GM19397 (cell line): ENCODE data around the gene UPK2.
A peak's percentile ranks its signal among the peaks of the same experiment; 100 is the strongest.

Experiments used
- ATAC-seq: cut with Tn5 transposase; IDR thresholded peaks from one replicate; pipeline ENCODE4 v1.9.1; 2021; ENCODE audit warnings: mild to moderate bottlenecking, moderate library complexity; ENCODE audit not compliant: unreplicated experiment

Gene UPK2

DNA sequence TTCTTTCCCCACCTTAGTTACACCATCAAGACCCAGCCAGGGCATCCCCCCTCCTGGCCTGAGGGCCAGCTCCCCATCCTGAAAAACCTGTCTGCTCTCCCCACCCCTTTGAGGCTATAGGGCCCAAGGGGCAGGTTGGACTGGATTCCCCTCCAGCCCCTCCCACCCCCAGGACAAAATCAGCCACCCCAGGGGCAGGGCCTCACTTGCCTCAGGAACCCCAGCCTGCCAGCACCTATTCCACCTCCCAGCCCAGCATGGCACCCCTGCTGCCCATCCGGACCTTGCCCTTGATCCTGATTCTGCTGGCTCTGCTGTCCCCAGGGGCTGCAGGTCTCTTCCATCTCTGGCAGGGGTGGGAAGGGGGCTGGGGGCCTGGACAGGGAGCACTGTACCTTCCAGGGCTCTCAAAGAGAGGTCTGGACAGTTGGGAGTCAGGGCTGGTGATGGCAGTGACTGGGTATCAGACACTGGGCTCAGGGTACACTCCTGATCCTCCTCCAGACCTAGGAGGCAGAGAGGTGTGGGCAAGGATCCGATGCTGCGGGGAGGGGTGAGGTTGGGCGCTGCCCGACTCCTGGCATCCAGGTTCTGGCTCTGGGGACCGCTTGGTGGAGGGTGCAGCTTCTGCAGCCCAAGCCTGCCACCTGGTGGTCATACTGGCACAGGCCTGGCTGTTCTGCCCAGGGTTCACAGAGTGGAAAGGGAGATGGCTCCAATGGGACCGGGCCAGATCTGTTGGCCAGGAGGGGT is at the start of gene UPK2:
TSS of gene UPK2 (plus strand) at position 205 of the 753 bp plus-strand sequence. CDS start at position 258, 53 bp downstream.
- no peak for ATAC-seq

DNA sequence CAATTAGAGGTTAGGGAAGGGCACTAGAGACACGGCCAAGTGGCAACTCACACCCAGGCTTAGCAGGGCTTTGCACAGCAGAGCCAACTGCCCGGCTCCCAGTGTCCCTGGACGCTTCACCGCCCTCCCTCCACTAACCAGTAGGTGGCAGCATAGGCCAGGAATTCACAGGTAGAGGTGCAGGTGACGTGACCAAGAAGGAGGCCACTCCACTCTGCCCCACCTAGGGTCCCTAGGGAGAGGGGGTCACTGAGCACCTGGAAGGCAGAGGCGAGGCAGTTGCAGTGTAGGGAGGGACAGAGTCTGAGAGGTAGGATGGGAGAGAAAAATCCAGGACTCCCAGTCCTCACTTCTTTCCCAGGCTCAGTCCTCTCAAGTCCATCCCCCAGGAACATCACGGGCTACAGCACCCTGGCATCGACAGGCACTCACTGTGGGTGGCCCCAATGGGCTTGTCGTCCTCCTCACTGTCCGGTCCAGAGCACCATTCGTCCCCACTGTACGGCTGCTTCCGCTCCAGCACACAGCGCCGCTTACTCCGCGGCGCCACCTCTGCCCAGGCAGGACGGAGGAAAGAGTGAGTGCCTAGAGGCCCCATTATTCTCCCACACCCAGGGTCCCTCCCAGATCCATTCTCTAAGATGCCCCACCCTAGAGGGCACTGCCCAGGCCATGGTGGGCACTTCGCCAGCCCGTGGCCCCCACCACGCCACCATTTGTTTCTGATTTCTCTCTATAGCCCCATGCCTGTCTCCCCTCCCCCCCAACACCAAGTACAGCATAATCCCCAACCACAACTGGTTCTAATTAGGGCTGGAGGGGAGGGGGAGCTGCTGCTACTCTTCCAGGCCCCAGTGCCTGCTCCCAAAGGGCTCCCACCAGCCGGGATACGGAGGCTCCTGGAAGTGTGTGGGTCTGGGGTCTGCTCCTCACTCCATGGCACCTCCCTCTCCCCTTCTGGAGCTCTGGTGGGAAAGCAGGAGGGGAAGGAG is 48.8 kb upstream of the UPK2 start:
- ATAC-seq, result peak; percentile 63

DNA sequence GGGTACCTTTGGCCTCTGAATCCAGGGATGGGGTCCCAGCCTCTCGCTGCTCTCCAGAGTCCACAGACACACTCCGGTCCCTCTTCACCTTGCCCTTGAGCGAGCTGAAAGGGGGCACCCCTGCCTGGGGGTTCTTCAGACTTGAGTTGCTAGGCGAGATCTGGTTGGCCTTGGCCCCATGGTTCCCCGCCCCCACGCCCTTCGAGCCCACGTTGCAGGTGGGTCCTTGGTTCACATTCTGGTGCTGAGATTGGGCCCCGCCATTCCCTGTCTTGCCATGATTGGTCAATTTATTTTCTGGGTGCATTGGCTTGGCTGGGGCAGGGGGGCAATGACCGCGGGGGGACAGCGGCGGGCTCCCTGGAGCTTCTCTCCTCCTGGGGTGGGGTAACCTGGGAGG is 47.8 kb upstream of the UPK2 start:
- ATAC-seq, result no peak

DNA sequence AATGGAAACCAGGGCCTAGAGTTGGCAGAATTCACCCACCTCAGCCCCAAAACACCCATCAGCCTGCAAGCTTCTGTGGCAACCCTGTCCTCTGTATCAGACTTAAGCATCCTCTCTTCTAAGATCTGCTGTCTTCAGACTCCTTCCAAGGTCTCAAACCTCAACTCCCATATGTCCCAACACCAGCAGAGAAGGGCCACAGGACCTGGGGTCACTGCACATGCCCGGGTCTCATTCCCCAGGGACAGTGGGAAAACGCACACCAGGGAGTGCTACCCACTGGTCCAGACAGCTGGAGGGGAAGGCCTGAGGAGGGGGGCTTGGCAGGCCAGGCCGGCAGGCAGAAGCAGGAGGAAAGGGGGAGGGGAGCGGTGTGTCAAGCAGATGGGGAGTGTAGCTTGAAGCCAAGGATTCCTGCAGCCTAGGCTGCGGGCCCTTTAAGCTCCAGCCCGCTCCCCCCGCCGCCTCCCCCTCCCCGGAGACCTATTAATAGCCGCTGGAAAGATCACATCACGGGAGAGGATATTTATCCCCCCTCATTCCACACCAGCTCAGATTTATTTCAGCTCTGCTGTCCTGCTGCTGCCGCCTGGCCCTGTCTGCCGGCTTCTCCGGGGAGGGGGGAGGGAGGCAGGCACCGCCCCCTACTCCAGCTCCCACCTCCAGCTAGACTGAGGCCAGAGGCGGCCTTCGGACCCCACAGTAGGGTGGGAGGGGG is 47.0 kb upstream of the UPK2 start:
- no peak for ATAC-seq

DNA sequence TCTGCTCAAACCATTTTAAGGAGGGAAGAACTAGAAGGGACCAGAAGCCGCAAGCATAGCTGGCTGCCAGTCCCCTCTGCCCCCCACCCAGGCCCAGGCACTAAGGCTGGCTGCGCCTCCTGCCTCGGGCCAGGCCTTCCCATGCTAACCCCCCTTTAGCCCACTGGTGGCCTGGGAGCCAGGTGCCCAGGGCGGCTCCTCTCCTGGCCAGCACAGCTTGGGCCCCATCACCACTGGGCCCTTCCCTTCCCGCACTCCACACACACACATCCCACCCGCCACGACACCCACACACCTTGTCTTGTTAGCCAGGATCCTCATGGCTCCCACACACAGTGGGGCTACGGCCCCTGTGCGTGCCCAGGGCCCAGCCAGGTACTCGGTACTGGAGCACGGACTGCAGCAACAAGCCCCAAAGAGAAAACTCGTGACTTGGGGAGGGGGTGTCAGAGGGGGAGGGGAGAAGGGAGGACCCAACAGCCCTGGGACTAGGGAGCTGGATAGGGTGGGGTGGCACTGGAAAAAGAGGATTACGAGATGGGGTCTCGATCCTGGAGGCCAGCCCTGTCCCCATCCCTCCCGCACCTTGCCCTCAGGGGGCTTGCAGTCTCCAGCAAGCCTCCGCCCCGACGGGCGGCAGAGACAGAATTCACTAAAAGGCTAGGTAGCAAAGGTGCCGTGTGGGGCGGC is 46.3 kb upstream of the UPK2 start:
- ATAC-seq, result no peak

DNA sequence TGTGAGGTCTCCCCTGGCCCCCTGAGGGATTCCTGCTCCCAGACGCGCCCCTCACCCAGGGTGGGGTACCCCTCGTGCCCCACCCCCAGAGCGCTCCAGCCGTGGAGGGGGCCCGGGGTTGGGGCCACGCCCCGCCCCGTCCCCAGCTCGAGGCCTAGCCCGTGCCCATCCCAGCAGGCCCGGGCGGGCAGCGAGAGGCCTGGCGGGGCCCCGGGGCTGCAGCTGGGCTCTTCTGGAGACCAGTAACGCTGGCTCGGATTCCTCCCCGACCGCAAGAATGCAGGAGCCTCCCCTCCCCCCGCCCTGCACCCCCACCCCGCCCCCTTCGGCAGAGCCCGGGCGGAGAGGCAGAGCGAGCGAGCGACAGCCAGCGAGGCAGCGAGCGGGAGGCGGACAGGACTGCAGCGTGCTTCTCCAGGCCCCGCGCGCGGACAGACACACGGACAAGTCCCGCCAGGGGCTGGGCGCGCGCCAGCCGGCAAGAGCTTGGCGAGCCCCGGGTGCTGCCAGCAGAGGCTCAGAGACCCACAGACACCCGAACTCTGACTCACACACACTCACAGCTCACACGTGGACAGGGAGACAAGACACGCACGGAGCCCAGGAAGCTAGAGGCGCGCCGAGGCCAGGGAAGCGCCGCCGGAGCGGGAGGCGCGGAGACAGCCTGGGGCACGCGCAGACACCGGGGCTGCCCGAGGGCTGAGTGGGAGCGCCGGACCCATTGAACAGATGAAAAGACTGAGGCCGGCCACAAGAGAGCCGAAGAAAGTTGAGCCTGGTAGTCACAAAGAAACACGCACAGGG is 45.6 kb upstream of the UPK2 start:
- ATAC-seq, result no peak

DNA sequence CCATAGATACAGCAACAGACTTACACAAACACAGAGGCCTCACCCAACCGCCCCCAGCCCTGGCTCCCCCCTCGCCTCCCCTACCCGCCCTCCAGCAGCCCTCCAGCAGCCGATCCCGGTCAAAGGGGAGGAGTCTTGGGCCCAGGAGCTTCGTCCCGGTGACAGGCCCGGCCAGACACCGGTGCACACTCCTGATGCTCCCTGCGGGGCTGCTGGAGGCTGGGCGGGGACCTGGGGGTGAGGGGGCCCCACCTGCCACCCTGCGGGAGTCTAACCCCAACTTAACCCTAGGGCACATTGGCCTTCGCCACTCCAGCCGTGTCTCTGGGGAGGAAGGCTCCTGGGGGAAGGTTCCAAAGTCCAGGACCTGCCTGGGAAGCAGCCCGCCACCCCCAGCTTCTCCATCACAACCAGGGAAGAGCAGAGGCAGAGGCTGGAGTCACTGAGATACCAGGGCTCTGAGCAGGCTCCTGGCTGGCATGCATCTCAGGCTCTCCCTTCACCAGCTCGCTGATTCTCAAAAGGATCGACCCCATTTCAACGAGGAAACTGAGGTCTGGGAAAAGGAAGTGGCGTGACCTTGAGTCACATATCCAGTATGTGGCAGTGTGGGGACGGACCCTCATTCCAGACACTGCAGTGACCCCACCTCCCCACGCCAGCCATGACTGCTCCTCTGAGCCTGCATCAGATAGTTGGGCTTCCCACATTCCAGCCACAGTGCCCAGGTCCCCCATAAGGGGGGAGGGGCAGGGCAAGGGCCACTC is 44.8 kb upstream of the UPK2 start:
- ATAC-seq, result no peak

DNA sequence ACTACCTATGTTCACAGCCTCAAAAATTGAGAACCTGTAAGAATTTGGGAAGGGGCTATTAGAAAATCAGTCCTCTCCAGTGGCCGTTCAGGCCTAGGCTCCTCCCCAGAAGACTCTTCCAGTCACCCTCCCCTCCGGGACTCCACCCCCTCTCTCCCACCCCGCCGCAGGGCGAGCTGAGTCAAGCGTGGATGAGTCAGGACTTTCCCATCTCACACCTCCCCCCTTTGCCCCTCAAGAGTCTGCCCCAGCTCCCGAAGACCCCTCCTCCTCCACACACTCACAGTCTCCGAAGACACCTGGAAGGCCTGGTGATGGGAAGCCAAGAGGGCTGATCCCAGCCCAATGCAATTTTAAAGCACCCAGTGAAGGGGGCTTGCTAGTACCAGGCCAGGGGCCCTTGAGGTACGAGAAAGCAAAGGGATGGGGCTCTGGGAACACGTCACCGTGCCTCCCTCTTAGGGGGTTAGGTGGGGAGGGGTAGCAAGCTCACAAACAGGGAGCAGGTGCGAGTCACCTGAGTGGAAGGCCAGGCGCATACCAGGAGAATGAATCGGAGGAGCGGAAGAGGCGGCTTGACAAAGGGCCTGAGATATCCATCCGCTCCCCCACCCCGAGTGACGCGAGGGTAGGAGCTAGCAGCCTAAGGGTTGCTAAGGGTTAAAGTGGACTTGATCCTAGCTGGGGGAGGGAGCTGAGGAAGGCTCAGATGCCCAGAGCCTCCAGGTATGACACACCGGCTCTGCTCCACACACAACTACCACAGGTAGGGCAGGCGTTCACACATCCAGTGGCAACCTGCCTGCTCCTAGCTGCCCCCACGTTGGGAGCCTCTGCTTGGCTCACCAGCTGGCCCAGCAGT is 44.0 kb upstream of the UPK2 start:
- ATAC-seq, result no peak

DNA sequence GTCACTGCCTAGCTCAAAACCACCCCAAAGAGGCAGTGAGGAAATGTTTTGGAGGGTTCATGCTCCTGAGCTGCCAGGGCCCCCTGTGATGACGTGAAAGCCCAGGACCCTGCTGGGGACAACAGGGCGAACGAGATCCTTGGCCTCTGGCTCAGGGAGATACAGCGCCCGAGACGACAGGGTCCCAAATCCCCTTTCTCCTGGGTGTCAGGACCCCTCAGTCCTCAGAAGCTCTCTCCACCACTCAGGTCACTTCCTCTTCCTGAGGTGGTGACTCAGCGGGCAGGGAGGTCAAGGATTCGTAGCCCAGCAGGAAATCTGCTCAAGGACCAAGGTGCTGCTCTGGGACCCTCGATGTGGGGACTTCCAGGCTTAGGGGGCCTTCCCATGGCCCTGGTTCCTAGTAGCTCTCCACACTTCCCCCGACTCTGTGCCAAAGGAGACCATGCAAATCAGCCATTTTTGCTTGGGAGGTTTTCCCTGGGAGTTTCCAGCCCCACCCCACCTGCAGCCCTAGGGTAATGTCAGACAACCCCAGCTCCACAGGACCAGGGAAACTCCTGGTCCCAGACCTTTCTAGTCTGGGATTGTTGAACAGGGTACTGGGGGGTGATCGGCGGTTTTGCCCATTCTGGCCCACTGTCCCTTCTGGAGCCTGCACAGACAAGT is 43.2 kb upstream of the UPK2 start:
- ATAC-seq, result no peak

DNA sequence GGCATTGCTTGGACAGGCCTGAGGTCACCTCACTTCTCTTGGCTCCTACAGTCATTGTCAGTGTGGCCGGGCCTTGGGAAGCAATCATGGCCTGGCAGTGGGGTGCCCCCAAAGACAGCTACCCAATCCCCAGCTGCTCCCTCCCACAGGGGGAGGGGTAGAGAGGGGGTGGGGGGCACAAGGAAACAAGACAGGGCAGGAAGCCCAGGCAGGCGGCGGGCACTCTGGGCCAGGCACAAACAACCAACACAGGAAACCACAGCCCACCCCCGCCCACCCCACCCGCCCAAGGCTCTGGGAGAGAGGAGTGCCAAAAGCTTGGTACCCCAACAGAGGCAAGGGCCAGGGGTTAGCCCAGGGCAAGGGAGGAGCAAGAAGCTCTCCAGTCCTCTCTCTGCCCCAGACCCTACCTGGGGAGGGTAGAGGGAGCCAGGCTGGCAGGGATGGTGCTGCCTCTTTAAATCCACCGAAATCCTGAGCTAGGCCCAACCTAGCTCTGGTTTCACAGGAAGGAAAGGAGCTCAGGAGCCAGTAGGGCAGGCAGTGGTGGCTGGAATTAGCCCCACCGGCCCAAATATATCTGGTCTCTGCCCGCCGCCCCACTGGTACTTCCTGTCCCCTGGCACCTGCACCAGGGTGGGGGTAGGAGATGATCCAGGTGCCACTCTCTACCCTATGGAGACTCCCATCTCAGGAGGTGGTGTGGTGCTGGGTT is 42.5 kb upstream of the UPK2 start:
- no peak for ATAC-seq

DNA sequence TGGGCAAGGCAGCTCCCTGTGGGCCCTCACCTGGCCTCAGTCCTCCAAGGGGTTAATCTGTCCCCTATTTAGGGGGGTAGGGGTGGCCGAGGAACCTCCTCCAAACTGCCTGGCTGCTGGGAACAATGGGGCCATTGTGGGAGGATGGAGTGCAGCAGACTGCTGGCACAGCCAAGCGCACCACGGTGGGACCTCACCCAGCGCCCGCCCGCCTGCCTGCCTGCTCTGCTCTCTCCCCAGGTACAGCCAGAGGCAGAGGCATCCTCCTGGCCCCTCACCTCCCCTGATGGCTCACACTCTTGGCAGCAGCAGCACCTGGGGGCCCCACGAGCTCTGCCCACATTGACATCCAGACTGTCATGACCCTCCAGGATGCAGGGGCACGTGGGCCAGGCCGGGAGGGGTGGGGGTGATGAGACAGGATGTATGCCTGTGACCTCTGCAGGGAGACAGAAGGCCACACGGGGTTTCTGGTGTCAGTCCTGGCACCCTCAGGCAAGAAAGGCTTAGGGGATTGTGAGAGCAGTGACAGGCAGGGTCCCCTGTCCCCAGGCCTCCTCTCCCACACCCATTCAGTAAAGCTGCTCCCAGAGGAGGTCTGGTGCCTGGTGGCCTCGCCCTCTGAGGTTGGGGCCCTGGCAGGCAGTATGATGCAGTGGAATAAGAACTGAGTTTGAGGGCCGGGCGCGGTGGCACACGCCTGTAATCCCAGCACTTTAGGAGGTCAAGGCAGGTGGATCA is 41.8 kb upstream of the UPK2 start:
- no peak for ATAC-seq

DNA sequence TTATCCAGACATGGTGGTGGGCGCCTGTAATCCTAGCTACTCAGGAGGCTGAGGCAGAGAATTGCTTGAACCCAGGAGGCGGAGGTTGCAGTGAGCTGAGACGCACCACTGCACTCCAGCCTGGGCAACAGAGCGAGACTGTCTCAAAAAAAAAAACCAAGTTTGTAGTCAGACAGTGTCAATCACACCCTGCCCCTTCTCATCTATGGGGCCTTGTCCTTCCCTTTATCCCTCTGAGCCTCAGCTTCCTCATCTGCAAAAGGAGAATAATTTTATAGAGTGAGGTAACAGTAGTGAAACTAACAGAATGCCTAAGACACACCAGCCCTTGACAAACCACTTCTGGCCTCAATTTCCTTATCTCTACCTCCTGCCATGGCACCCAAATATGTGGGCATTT is 41.1 kb upstream of the UPK2 start:
- no peak for ATAC-seq

DNA sequence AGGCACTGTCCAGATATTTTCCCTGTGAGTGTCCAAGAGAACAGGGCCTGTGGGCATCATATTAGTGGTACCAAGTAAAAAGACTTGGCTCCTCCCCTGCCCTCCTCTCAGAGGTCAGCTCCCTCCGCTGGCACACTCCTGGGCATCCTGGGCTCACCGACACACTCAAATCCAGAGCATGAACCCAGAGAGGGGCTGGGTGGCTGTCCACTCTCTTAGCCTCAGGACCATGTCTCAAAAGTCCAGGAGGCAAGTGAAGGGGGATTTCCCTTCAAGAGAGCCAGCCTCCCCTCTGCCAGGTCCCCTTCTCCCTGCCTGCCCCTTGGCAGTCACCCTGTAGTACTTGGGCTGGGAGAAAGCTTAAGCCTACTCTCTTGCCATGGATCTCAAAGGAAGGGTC is 40.7 kb upstream of the UPK2 start:
- ATAC-seq, result no peak

DNA sequence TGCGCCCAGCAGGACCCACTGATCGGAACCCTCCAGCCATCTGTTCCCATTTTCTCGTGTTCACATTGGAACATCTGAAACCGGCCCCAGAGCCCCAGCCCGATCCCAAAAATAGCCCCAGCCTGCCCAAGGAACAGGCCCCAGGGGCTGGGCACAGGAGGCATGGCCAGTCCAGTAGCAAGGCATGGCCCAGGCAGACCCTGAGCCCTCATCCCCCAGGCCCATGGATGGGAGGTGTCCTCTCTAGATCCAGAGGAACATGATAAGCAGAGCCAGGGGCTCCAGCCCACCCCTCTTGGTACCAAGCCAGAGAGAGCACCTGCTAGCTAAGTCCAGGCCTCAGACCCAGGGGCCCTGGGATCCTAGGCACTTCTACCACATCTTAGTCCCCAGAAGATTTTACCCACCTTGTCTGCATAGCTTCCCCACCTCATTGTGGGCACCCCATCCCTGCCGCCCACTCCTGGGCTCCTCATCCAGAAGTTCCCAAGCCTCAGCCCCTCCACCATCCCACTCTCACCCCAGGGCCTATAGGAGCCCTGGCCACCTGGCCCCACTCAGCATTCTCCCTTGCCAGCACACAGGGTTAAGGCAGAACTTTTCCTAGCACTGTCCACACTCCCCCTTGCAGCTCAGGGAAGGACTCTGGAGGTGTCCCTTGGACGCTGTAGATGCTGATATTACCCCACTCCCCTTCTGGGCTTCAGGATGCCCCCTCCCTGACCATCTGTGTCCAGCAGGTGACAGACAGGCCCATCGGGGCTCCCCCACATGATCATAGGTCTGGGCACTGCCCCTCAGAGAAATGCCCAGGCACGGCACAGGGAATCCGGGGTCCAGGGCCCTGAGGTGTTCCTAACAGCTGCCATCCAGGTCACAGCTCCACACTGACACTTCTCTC is 39.9 kb upstream of the UPK2 start:
- no peak for ATAC-seq

DNA sequence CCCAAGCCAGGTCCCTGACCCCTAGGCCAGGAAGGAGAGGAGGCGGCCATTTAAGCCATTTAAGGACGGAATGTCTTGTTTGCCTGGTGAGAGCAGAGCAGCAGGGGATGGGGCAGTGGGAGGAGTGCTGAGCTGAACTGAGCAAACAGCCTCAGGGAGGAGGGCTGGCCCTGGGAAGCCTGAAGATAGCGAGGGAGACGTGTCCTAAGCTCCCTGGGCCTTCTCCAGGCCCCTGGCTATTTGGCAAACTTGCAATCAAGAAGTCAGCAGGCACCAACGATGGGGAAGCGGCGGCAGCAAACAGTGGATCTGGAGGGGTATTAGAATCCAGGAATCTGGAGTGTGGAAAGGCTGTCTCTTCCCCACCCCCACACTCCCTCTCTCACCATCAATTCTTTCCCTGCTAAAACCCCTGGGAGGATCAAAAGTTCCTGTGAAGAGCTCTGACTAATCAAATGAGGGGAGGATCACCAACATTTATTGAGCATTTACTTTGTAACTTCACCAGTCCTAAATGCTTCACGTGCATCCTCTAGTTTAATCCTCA is 39.2 kb upstream of the UPK2 start:
- no peak for ATAC-seq
